OCI-LY1 (cell line): ENCODE results near the gene GSDME.

Experiments
- H2AFZ ChIP-seq: fragments of 200-600 bp; sonication (generic), shearing (Covaris generic); 2 replicates; pipeline ENCODE4 v1.6.0; 2014; ENCODE audit warnings: antibody characterized with exemption, mild to moderate bottlenecking, low read length
- H3F3A ChIP-seq: fragments of 200-600 bp; sonication (generic), shearing (Covaris generic); 2 replicates; pipeline ENCODE4 v1.6.0; 2014; ENCODE audit warnings: mild to moderate bottlenecking, antibody characterized with exemption, low read length, moderate library complexity; ENCODE audit not compliant: insufficient read depth
- H3K27ac ChIP-seq: fragments of 200-600 bp; sonication (generic); 2 replicates; pipeline ENCODE4 v1.5.1; 2014; ENCODE audit warnings: low read length, mixed run types, mild to moderate bottlenecking, low read depth; ENCODE audit not compliant: poor library complexity, severe bottlenecking
- H3K27me3 ChIP-seq: fragments of 200-600 bp; sonication (generic); 2 replicates; pipeline ENCODE4 v1.6.0; 2014; ENCODE audit warnings: antibody characterized with exemption, mild to moderate bottlenecking, low read length, moderate library complexity; ENCODE audit not compliant: insufficient read depth
- H3K36me3 ChIP-seq: fragments of 200-600 bp; sonication (generic); 2 replicates; pipeline ENCODE4 v1.6.1; 2014; ENCODE audit warnings: mild to moderate bottlenecking, antibody characterized with exemption, low read length, moderate library complexity, mixed read lengths; ENCODE audit not compliant: insufficient read depth
- H3K4me1 ChIP-seq: fragments of 200-600 bp; sonication (generic); 2 replicates; pipeline ENCODE4 v1.5.1; 2014; ENCODE audit warnings: mild to moderate bottlenecking, low read length, moderate library complexity; ENCODE audit not compliant: insufficient read depth, severe bottlenecking
- H3K4me2 ChIP-seq: fragments of 200-600 bp; sonication (generic), shearing (Covaris generic); 2 replicates; pipeline ENCODE4 v1.6.1; 2014; ENCODE audit warnings: low read length
- H3K4me3 ChIP-seq: fragments of 200-600 bp; sonication (generic); 2 replicates; pipeline ENCODE4 v1.5.1; 2014; ENCODE audit warnings: low read length, low read depth, mild to moderate bottlenecking, mixed read lengths; ENCODE audit not compliant: poor library complexity, severe bottlenecking
- H3K79me2 ChIP-seq: fragments of 200-600 bp; shearing (Covaris generic); 2 replicates; pipeline ENCODE4 v1.6.1; 2016; ENCODE audit warnings: mixed run types, low read length, mixed read lengths; ENCODE audit not compliant: insufficient read depth
- H3K9ac ChIP-seq: fragments of 200-600 bp; sonication (generic), shearing (Covaris generic); 2 replicates; pipeline ENCODE4 v1.6.1; 2014; ENCODE audit warnings: mild to moderate bottlenecking, low read length, mixed read lengths
- H3K9me2 ChIP-seq: fragments of 200-600 bp; sonication (generic), shearing (Covaris generic); 2 replicates; pipeline ENCODE4 v1.6.1; 2014; ENCODE audit warnings: low read depth, mild to moderate bottlenecking, low read length, mixed read lengths
- H3K9me3 ChIP-seq: fragments of 200-600 bp; shearing (Covaris generic); 2 replicates; pipeline ENCODE4 v1.6.1; 2014; ENCODE audit warnings: low read length, mixed read lengths
- H4K20me1 ChIP-seq: fragments of 200-600 bp; sonication (generic), shearing (Covaris generic); 2 replicates; pipeline ENCODE4 v1.6.0; 2016; ENCODE audit warnings: mild to moderate bottlenecking, low read length; ENCODE audit not compliant: insufficient read depth
- EZH2 ChIP-seq: fragments of 200-600 bp; sonication (generic), shearing (Covaris generic); IDR thresholded peaks from 2 replicates; pipeline ENCODE4 v1.8.0; 2017; ENCODE audit warnings: borderline replicate concordance, mixed run types, mild to moderate bottlenecking, antibody characterized with exemption, low read length, moderate library complexity, mixed read lengths
- TF ChIP-seq, protein P1 (sequence below): fragments of 200-600 bp; sonication (generic), shearing (Covaris generic); IDR thresholded peaks from 2 replicates; pipeline ENCODE4 v1.5.1; 2017; ENCODE audit warnings: mild to moderate bottlenecking, antibody characterized with exemption, low read length, moderate library complexity, mixed read lengths

The GSDME gene

DNA sequence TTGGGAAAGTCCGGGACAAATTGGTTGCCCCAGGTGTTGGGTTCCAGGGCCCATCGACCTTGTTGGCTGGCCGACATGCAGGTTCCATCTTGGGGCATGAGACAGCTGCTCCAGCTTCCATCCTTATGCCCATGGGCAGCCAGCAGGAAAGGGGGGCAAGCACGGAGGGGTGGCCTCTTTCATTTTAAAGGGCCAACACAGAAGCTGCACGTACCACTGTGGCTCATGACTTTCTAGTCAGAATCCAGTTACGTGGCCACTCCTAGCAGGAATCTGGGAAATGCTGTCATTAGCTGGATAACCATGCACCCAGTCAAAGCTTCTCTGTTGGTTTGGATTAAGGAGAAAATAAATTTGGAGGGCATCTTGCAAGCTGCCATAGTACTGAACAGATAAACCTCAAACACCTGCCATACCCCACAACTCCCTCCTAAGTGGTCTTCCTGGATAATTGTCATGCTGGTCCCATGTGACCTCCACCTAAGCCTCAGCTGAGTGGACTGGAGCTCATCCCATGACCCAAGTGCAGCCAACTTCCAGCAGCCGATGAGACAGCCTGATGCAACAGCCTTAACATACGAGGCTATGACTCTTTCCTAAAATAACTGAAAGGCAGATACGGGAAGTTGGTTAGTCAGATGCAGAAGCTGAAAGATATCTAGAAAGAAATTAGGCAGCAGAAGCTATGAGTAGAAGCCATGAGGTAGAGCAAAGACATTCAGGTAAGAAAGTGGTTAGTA lies 21.4 kb upstream of the GSDME start:
- Histone ChIP-seq H3K9ac (no peak overlapping the region), H3K4me2 (no peak overlapping the region), H3K27me3 (no peaks in the 10 kb centered on the region), H3K4me1 (no peaks in the 10 kb centered on the region), H3K9me3 (0 out of 2 replicates have a peak, but pooled peaks cover 4% of the 10 kb centered on the region), H3K4me3 (no peak overlapping the region), H3K36me3 (peaks cover 8% of the 10 kb centered on the region), H4K20me1 (no peaks in the 10 kb centered on the region), H3K9me2 (no peaks in the 10 kb centered on the region), H3F3A (no peaks in the 10 kb centered on the region), H3K27ac (no peak overlapping the region), H2AFZ (no peak overlapping the region), H3K79me2 (no peaks in the 10 kb centered on the region)
- TF ChIP-seq EZH2: no peak
- TF ChIP-seq, protein P1, sequence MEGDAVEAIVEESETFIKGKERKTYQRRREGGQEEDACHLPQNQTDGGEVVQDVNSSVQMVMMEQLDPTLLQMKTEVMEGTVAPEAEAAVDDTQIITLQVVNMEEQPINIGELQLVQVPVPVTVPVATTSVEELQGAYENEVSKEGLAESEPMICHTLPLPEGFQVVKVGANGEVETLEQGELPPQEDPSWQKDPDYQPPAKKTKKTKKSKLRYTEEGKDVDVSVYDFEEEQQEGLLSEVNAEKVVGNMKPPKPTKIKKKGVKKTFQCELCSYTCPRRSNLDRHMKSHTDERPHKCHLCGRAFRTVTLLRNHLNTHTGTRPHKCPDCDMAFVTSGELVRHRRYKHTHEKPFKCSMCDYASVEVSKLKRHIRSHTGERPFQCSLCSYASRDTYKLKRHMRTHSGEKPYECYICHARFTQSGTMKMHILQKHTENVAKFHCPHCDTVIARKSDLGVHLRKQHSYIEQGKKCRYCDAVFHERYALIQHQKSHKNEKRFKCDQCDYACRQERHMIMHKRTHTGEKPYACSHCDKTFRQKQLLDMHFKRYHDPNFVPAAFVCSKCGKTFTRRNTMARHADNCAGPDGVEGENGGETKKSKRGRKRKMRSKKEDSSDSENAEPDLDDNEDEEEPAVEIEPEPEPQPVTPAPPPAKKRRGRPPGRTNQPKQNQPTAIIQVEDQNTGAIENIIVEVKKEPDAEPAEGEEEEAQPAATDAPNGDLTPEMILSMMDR: no peak

DNA sequence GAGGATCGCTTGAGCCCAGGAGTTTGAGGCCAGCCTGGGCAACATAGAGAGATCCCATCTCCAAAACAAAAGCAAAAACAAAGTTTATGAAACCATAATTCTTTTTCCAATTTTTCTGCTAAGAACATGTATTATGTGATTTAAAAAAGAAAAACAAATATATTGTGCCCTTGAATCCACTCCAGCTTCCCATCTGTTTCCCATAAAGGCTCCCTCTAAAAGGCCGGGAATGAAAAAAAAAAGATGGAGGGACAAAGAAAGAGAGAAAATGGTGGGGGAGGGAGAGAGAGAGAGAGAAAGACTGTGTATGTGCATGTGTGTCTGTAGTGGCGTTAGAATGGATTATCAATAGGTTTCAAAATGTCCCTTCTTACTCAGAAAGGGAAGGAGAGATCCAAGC lies 20.5 kb upstream of the GSDME start:
- Histone ChIP-seq H3K4me1 (no peaks in the 10 kb centered on the region), H3F3A (no peaks in the 10 kb centered on the region), H2AFZ (no peak overlapping the region), H3K27me3 (peaks cover 3% of the 10 kb centered on the region; the same call in 1 of the 2 replicates), H3K9ac (no peak overlapping the region), H3K9me3 (no peaks in the 10 kb centered on the region), H3K79me2 (no peaks in the 10 kb centered on the region), H4K20me1 (no peaks in the 10 kb centered on the region), H3K4me3 (no peak overlapping the region), H3K4me2 (no peak overlapping the region), H3K9me2 (no peaks in the 10 kb centered on the region), H3K36me3 (no peaks in the 10 kb centered on the region), H3K27ac (no peak overlapping the region)
- no peak for TF ChIP-seq EZH2
- TF ChIP-seq, protein P1: no peak

DNA sequence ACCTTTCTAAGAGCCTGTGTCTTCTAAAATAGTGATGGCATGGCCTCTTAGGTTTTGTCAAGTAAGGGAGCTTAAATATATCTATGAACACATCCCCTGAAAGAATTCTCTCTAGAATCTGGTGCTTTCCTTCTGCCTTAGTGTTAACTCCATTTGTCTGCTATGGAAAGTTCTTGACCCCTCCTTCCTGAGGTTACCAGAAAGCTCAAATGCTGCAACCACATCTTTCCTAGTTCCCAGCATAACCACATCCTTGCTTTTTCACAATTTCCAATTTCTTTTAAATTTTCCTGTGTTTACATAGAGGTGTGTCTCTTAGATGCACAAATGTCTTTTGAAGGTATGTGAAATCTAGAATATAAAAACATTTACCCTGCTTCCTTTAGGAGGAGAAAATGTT lies 16.4 kb upstream of the GSDME start:
- Histone ChIP-seq H3K9me2 (no peaks in the 10 kb centered on the region), H3F3A (no peaks in the 10 kb centered on the region), H3K36me3 (no peaks in the 10 kb centered on the region), H3K79me2 (no peaks in the 10 kb centered on the region), H3K4me2 (no peak overlapping the region), H3K9ac (no peak overlapping the region), H2AFZ (no peak overlapping the region), H3K27me3 (peaks cover 12% of the 10 kb centered on the region), H3K4me1 (no peaks in the 10 kb centered on the region), H3K4me3 (no peak overlapping the region), H3K9me3 (no peaks in the 10 kb centered on the region), H3K27ac (no peak overlapping the region), H4K20me1 (no peaks in the 10 kb centered on the region)
- TF ChIP-seq, protein P1: no peak
- TF ChIP-seq EZH2: no peak
